Kidney capillary endothelial cell (primary cell): ENCODE data around the gene FIS1.
A peak's percentile ranks its signal among the peaks of the same experiment; 100 is the strongest.
"Not testable (repeated sequence)": the region's sequence is repeated elsewhere in the genome, so short reads cannot be mapped to it uniquely, and the experiment has no call there.

Source experiments
- DNase-seq: peaks from one replicate; pipeline ENCODE4 v3.0.0-alpha.2; 2018; ENCODE audit warnings: low spot score

FIS1 gene

GRCh38 chr7:101255796-101256195 lies 10.9 kb upstream of the FIS1 start:
- no peak for DNase-seq

- DNase-seq, result not testable (repeated sequence)
Measured at GRCh38 chr7:101253199-101253598, 8.3 kb upstream of the FIS1 start.

- peak; percentile 93 for DNase-seq
Measured at GRCh38 chr7:101251871-101252659, 7.2 kb upstream of the FIS1 start.

GRCh38 chr7:101250324-101250723 lies 5.4 kb upstream of the FIS1 start:
- DNase-seq, result no peak

GRCh38 chr7:101248276-101248675 lies 3.4 kb upstream of the FIS1 start:
- DNase-seq, result no peak

GRCh38 chr7:101245147-101245668 lies 327 bp upstream of the FIS1 start:
- DNase-seq, result no peak

GRCh38 chr7:101243646-101244374 lies 1.1 kb downstream of the FIS1 start:
- peak; percentile 38 for DNase-seq

GRCh38 chr7:101241443-101242349 lies 3.2 kb downstream of the FIS1 start:
- DNase-seq, result no peak

- DNase-seq, result no peak
Measured at GRCh38 chr7:101241015-101241363, 3.9 kb downstream of the FIS1 start.

- no peak for DNase-seq
Measured at GRCh38 chr7:101240226-101241014, 4.5 kb downstream of the FIS1 start.

GRCh38 chr7:101239951-101240220 lies 5.0 kb downstream of the FIS1 start:
- no peak for DNase-seq

- DNase-seq, result no peak
Measured at GRCh38 chr7:101239191-101239950, 5.5 kb downstream of the FIS1 start.

- no peak for DNase-seq
Measured at GRCh38 chr7:101238226-101239182, 6.4 kb downstream of the FIS1 start.

GRCh38 chr7:101237206-101238067 lies 7.4 kb downstream of the FIS1 start, which contains the start of gene CLDN15:
CLDN15 (minus strand) TSS chr7:101237802; CDS start chr7:101237581, 221 bp downstream.
- no peak for DNase-seq

GRCh38 chr7:101236292-101236835 lies 8.5 kb downstream of the FIS1 start:
- DNase-seq, result no peak

- no peak for DNase-seq
Measured at GRCh38 chr7:101235522-101235921, 9.4 kb downstream of the FIS1 start.

- no peak for DNase-seq
Measured at GRCh38 chr7:101235050-101235449, 9.8 kb downstream of the FIS1 start.

GRCh38 chr7:101234636-101235035 lies 10.2 kb downstream of the FIS1 start:
- no peak for DNase-seq
